Activated naive CD8-positive, alpha-beta T cell treated with anti-CD3 and anti-CD28 coated beads, Interleukin-2, amount 50 U/mL, for 24 hours (primary cell): ENCODE data around the gene SMIM43.

Experiments
- ATAC-seq: fragments of 150-1000 bp; cut with Tn5 transposase; one replicate; pipeline ENCODE4 v1.10.0; 2021
- DNase-seq: peaks from one replicate; pipeline ENCODE4 v3.0.0; 2021
- H3K27ac Mint-ChIP-seq: one replicate; pipeline ENCODE4 v1.8.0; 2021; ENCODE audit warnings: mild to moderate bottlenecking, mixed read lengths
- H3K27me3 Mint-ChIP-seq: one replicate; pipeline ENCODE4 v1.8.0; 2021; ENCODE audit warnings: mixed read lengths
- H3K36me3 Mint-ChIP-seq: one replicate; pipeline ENCODE4 v1.8.0; 2021; ENCODE audit warnings: low read depth, mixed read lengths
- H3K4me1 Mint-ChIP-seq: one replicate; pipeline ENCODE4 v1.8.0; 2021; ENCODE audit warnings: mixed read lengths
- H3K4me3 Mint-ChIP-seq: one replicate; pipeline ENCODE4 v1.8.0; 2021; ENCODE audit warnings: mild to moderate bottlenecking, moderate library complexity, mixed read lengths
- H3K9me3 Mint-ChIP-seq: one replicate; pipeline ENCODE4 v1.8.0; 2021; ENCODE audit warnings: mixed read lengths

The SMIM43 gene

DNA sequence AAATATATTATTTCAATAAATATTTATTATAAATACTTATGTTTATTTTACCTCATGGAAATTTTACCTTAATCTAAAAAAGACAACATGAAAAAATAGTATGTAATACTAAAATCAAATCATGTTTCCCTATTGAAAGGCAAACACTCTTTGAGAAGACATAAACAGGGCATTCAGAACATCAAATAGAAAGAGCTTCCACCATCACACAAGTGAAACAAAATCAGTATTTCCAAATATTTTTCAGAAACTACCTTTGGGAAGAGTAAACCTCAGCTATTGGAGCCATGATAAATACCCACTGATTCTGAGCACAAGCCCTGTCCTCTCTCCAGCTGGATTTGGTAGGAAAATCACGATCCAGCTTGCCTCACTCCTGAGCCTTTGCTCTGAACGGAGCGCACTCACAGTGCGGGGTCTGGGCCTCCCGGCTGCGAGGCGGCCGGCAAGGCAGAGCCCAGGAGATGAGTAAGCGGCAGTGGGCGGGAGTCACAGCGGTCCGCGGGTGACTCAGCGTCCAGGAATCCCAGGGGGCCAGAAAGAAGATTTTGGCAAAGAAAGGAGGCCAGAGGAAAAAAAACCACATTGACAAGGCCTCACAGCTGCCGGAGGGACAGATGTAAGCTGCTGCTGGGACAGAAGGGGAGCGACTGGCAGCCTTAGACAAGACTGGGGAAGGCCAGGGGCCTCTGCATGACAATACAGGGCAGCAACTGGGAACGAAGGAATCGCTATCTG, 53.5 kb downstream of the SMIM43 start:
- Mint-ChIP-seq H3K9me3 (no peaks in the 10 kb centered on the region), H3K27ac (no peak overlapping the region), H3K36me3 (no peaks in the 10 kb centered on the region), H3K27me3 (peaks cover 57% of the 10 kb centered on the region), H3K4me1 (peaks cover 47% of the 10 kb centered on the region), H3K4me3 (peak overlapping the region; percentile 44)
- peak; percentile 45 for ATAC-seq
- DNase-seq = peak; percentile 70

DNA sequence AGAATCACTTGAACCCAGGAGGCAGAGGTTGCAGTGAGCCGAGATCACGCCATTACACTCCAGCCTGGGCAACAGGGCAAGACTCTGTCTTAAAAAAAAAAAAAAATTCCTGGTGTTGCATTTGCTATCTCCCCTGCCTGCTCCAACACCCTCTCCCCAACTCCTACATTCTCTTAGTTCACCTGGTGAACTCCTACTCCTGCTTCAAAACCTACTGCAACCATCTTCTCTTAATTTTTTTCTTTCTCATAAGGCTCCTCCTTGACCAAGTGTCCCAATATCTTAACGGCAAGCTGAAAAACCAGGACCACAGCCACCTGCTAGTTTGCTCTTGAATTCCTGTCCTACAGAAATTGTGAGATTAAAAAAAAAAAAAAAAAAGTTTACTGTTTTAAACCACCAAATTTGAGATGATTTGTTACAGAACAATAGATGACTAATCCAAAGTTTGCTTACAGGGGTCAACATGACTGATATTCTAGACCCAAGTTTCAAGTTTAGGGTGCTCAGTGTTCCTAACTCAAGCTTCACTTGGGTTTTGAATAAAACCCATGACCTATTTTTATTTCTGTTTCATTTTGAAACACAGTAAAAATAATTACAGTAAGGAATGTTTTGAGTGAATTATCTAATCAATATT, 55.1 kb downstream of the SMIM43 start:
- ATAC-seq = no peak
- Mint-ChIP-seq H3K4me3 (no peak overlapping the region), H3K4me1 (peaks cover 55% of the 10 kb centered on the region), H3K27me3 (peaks cover 58% of the 10 kb centered on the region), H3K36me3 (no peaks in the 10 kb centered on the region), H3K9me3 (no peaks in the 10 kb centered on the region), H3K27ac (no peak overlapping the region)
- no peak for DNase-seq
